Activated T-helper 1 cell treated with anti-CD3 and anti-CD28 coated beads, Interleukin-12 subunit alpha, Interleukin-12 subunit beta, Interleukin-2, Interleukin-4 antibody, amounts not matched to agents 30 ng/mL and 10 ng/mL and 1 ng/mL, durations not matched to agents 14 hours and 24 hours and 36 hours (primary cell): ENCODE data around the gene CENPB. TPM values are rescaled to one million over a fixed set of nuclear protein-coding genes. Genes with fewer than 3 reads are reported as not detected.

Experiments
- DNase-seq: peaks from one replicate; pipeline ENCODE4 v3.0.0; 2021; ENCODE audit warnings: low spot score
- H3K27ac Mint-ChIP-seq: one replicate; pipeline ENCODE4 v1.8.0; 2021; ENCODE audit warnings: mild to moderate bottlenecking, mixed read lengths
- H3K27me3 Mint-ChIP-seq: one replicate; pipeline ENCODE4 v1.8.0; 2022; ENCODE audit warnings: mild to moderate bottlenecking, moderate library complexity, mixed read lengths; ENCODE audit not compliant: insufficient read depth
- H3K36me3 Mint-ChIP-seq: one replicate; pipeline ENCODE4 v1.8.0; 2021; ENCODE audit warnings: low read depth, mixed read lengths
- H3K4me1 Mint-ChIP-seq: one replicate; pipeline ENCODE4 v1.8.0; 2021; ENCODE audit warnings: low read depth, mixed read lengths
- H3K4me3 Mint-ChIP-seq: one replicate; pipeline ENCODE4 v1.8.0; 2021; ENCODE audit warnings: mild to moderate bottlenecking, moderate library complexity, mixed read lengths
- H3K9me3 Mint-ChIP-seq: one replicate; pipeline ENCODE4 v1.8.0; 2021; ENCODE audit warnings: mixed read lengths
- intact Hi-C: fragments of 100-400 bp; cut with micrococcal nuclease; formaldehyde crosslinking; loops from one replicate; pipeline ENCODE4 v1.15.1; 2024
- total RNA-seq: library from RNA; stranded (reverse); gene quantifications from 2 replicates; pipeline ENCODE4 v1.2.3, GENCODE V29; 2022

CENPB gene
- total RNA-seq, 1 donor from 2014 or later, result 72.3 TPM

DNA sequence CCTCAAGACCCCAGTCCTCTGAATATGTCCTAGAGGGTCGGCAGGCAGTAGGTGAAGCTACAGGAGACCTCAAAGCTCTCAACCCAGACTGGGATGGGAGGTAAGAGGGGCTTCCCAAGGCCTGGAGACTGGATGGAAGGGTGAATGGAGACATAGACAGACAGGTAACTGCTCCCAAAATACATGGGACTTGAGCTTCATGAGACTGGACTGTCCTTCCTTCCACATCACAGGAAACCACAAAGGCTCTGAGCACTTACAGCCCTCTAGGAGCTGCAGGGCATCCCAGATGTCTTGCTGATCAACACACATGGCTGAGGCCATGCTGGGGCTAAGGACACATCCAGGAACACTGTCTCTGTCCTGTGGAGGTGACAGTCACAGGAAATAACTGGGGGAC, 42.5 kb downstream of the CENPB start:
- Mint-ChIP-seq H3K4me1 (peaks cover 13% of the 10 kb centered on the region), H3K36me3 (no peaks in the 10 kb centered on the region), H3K27ac (no peak overlapping the region), H3K27me3 (peaks cover 15% of the 10 kb centered on the region), H3K9me3 (no peaks in the 10 kb centered on the region), H3K4me3 (no peak overlapping the region)
- no peak for DNase-seq
- intact Hi-C loops, result loop anchor here (2.0 kb wide), 1 partner anchor 77 kb away; the partner anchor contains the start of gene AP5S1

DNA sequence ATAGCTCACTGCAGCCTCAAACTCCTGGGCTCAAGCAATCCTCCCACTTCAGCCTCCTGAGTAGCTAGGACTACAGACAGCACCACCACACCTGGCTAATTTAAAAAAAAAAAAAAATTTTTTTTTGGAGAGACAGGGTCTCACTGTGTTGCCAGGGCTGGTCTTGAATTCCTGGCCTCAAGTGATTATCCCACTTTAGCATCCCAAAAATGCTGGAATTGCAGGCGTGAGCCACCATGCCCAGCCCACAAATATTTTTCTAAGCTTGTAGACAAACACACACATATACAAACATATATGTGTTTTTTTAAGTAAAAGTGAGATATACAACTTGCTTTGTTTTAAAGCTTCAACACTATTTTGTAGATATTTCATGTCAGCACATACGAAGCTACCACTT, 43.3 kb downstream of the CENPB start:
- intact Hi-C loops, result no loop called here

DNA sequence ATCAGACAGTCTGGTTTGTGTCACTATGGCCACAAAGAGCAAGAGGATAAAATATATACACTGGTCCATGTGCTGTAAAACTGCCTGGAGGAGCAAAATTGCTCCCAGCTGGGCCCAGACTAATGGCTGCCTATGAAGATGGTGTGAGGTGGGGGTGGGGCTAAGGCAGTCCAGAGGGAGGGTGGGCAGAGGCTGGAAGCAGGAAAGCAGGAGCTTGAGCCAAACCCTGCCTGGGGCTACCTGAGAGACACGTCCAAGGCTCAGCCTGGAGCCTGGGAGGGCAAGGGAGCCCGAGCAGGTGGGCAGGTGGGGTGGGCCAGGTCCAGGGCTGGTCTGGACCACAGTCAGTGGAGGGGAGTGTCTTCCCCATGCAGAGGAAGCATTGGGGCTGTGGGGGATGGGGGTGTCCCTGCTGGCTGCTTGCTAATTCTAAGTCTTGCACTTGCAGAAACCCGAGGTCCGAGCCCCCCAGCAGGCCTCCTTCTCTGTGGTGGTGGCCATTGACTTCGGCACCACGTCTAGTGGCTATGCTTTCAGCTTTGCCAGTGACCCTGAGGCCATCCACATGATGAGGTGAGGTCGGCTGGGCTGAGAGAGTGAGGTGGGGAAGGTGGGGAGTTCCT, 44.6 kb downstream of the CENPB start:
- peaks cover 13% of the 10 kb centered on the region for H3K4me1 Mint-ChIP-seq
- no peak for DNase-seq
- peaks cover 15% of the 10 kb centered on the region for H3K27me3 Mint-ChIP-seq
- H3K27ac Mint-ChIP-seq, result no peak overlapping the region
- intact Hi-C loops, result no loop called here
- H3K4me3 Mint-ChIP-seq, result no peak overlapping the region
- no peaks in the 10 kb centered on the region for H3K36me3 Mint-ChIP-seq
- H3K9me3 Mint-ChIP-seq, result no peaks in the 10 kb centered on the region

More for the DNA sequence above, 43.3 kb downstream of the CENPB start:
- Mint-ChIP-seq H3K27me3 (peaks cover 15% of the 10 kb centered on the region), H3K4me1 (peaks cover 13% of the 10 kb centered on the region), H3K27ac (no peak overlapping the region), H3K9me3 (no peaks in the 10 kb centered on the region), H3K4me3 (no peak overlapping the region), H3K36me3 (no peaks in the 10 kb centered on the region)
- DNase-seq, result no peak

DNA sequence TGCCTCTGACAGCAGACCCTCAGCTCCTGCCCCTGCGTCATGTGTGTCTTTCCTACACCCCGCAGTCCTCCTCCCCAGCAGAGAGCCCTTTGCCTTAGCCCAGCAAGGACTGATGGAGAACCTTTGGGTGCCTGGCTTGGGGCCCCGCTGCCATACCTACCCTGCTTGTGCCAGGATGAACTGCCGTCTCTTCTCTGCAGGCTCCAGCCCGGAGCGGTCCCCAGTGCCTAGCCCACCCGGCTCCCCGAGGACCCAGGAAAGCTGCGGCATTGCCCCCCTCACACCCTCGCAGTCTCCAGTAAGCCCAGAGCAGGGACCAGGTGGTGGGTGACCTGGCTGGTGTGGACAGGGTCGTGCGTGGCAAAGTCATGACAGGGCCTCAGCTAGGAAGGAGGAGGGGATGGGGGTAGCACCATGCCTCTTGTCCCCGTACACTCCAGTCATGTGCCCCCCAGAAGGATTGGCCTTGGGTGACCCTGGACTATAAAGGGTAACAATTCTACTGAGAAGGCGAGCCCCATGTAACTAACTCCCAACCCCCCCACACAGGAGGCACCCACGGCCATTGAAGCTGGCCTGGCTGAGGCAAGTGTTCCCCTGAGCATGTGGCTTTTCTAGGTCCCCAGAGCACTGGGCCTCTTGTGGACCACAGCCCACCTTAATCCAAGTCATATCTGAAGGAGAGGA, 45.8 kb downstream of the CENPB start:
- H3K36me3 Mint-ChIP-seq, result no peaks in the 10 kb centered on the region
- H3K27me3 Mint-ChIP-seq, result peaks cover 17% of the 10 kb centered on the region
- no peaks in the 10 kb centered on the region for H3K9me3 Mint-ChIP-seq
- no peak overlapping the region for H3K4me3 Mint-ChIP-seq
- peaks cover 13% of the 10 kb centered on the region for H3K4me1 Mint-ChIP-seq
- intact Hi-C loops, result no loop called here
- no peak for DNase-seq
- no peak overlapping the region for H3K27ac Mint-ChIP-seq

DNA sequence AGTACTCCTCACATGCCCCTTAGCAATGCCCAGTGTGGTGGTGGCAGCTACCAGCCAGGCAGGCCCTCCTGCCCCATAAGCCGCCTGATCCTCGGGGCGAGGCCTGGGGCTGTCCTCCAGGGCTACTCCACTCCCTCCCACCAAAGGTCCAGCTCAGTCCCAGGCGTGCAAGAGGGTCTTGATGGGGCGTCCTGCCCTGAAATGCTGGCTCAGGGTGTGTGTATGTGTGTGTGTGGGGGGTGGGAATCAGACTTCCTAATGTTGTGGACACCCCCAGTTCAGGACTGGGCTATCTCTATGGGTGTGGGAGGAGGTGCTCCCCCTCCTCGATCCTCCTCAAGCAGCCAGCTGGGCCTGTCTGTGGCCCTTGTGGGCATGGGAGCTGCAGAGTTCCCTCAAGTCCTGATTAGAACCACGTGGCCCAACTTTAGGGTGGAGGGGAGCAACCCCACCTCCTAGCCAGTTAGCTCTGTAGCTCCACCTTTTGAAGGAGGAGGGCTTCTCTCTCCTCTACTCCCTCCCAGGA, 46.6 kb downstream of the CENPB start:
- no peak for DNase-seq
- H3K4me1 Mint-ChIP-seq, result peaks cover 10% of the 10 kb centered on the region
- intact Hi-C loops, result no loop called here
- no peaks in the 10 kb centered on the region for H3K9me3 Mint-ChIP-seq
- H3K36me3 Mint-ChIP-seq, result no peaks in the 10 kb centered on the region
- H3K27me3 Mint-ChIP-seq, result peaks cover 18% of the 10 kb centered on the region
- no peak overlapping the region for H3K27ac Mint-ChIP-seq
- no peak overlapping the region for H3K4me3 Mint-ChIP-seq

DNA sequence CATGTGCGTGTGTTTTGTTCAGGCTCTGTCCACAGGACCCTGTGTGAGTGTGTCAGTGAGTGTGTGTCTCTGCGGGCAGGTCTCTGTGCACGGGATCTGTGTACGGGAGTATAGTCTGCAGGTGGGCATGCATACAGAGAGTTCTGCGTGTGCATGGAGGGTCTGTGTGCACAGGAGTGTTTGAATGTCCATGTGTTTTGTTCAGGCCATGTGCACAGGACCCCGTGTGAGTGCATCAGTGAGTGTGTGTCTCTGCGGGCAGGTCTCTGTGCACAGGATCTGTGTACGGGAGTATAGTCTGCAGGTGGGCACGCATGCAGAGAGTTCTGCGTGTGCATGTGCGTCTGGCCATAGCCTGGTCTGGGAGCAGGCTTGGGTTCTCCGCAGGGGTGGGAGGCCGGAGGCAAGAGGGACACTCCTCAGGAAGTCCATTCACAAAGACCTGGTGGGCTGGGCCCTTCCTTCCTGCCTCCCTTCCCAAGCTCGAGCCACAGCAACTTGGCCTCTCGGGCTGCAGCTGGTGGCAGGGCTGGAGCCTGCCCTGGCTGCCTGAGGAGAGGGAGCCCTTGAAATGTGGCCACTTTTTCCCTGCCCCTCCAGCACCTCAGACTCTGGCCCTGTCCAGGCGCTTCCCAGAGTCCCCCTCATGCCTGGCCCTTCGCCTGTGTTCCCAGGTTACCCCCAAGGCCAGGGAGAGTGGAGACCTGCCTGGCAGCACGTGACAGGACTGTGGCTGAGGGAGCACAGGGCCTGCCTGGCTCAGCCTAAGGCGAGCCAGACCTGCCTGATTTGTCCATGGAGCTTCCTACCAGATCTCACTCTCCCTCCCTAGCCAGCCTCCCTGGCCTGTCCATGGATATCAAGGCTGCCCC, 47.2 kb downstream of the CENPB start:
- Mint-ChIP-seq H3K27ac (no peak overlapping the region), H3K9me3 (no peaks in the 10 kb centered on the region), H3K27me3 (peaks cover 11% of the 10 kb centered on the region), H3K36me3 (no peaks in the 10 kb centered on the region), H3K4me1 (peaks cover 3% of the 10 kb centered on the region), H3K4me3 (no peak overlapping the region)
- DNase-seq, result no peak
- intact Hi-C loops, result no loop called here

DNA sequence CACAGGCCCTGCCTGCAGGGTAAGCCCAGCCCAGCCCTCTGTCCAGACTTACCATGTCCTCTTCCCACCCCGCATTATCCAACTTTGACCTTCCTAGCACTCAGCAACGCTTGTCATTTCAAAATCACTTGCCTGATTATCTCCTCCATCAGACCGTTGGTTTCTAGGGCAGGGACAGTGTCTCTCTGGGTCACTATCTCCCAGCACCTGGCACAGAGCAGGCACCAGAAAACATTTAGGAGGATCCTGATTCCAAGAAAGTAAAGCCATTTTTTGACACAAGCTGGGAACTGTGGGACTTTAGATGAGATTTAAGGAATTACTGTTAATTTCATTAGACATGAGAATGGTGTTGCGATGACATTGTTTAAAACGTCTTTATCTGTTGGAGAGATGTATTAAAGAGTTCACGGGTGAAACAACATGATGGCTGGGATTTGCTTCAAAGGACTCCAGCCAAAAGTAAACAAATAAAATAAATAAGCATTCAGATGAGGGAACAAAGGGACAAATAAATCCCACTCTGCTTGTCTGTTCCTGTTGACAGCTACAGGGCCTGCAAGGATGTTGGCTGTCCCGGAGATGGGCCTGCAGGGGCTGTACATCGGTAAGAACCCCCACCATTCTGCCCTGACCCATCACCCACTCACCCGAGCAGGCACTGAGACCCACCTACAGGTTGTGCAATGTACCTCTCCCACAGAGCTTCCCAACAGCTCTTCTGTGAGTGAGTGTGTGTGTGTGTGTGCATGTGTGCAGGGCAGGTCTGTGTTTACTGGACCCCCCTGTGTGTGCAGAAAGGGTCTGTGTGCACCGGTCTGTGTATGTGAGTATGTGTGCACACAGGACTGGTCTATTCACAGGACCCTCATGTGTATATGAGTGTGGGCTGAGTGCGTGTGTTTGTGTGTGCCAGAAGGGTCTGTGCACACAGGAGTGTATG, 48.2 kb downstream of the CENPB start:
- no peaks in the 10 kb centered on the region for H3K9me3 Mint-ChIP-seq
- no peak for DNase-seq
- no peak overlapping the region for H3K27ac Mint-ChIP-seq
- no peaks in the 10 kb centered on the region for H3K36me3 Mint-ChIP-seq
- intact Hi-C loops, result no loop called here
- no peaks in the 10 kb centered on the region for H3K4me1 Mint-ChIP-seq
- peaks cover 10% of the 10 kb centered on the region for H3K27me3 Mint-ChIP-seq
- no peak overlapping the region for H3K4me3 Mint-ChIP-seq

DNA sequence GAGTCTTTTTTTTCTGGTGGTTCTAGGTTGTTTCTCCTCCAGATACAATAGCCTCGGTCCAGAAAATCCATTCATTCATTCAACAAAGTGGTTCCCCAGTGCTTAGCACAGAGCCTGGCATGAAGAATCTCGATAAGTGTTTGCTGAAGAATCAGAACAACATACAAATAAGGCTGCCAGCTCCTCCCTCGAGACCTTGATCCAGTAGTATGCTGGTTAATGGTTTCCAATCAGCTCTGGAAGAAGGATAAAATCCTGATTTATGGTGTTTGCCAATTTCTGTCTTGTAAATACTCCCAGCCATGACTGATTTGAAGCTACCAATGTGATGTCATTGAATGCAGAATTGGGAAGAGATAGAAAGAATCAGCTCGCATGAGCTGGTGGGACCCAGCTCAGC, 50.8 kb downstream of the CENPB start:
- Mint-ChIP-seq H3K4me1 (no peaks in the 10 kb centered on the region), H3K4me3 (no peak overlapping the region), H3K27ac (no peak overlapping the region), H3K9me3 (no peaks in the 10 kb centered on the region), H3K36me3 (no peaks in the 10 kb centered on the region), H3K27me3 (peaks cover 30% of the 10 kb centered on the region)
- intact Hi-C loops, result no loop called here
- DNase-seq, result no peak

DNA sequence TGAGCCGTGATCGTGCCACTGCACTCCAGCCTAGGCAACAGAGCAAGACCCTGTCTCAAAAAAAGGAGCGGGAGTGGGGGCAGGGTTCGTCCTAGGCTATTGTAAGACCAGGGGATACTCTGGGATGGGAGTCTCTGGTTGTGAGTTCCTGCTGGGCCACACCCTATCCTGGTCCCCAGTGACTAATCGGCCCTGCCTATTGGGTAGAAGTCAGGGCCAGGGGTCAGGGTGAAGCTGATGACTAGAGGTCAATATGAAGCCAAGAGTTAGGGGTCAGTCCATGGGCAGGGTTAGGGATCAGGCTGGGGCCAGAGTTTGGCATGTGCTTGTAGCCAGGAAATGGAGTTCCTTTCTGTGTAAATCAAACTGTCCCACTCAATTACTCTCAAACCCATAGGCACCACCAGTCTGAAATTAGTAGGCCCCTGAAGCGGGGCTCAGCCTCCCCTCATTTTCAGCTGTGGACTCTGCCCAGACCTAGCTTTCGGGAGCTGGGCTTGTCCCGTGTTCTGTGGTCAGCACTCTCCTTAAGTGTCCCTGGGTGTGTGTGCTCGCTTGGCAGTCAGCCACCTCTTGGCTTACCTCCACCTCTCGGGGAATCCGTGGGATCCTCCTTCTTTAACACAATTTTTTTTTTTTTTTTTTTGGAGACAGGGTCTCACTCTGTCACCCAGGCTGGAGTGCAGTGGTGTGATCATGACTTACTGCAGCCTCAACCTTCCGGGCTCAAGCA, 52.3 kb downstream of the CENPB start:
- H3K27me3 Mint-ChIP-seq, result peaks cover 30% of the 10 kb centered on the region
- H3K4me1 Mint-ChIP-seq, result no peaks in the 10 kb centered on the region
- intact Hi-C loops, result no loop called here
- H3K4me3 Mint-ChIP-seq, result no peak overlapping the region
- DNase-seq, result no peak
- H3K9me3 Mint-ChIP-seq, result no peaks in the 10 kb centered on the region
- H3K27ac Mint-ChIP-seq, result no peak overlapping the region
- no peaks in the 10 kb centered on the region for H3K36me3 Mint-ChIP-seq
